ENCODE results near the gene HDAC4. TPM values are rescaled to one million over a fixed set of nuclear protein-coding genes. Genes with fewer than 3 reads are reported as not detected.

The HDAC4 gene
- polyA plus RNA-seq, 1 donor = 20.2 TPM

DNA sequence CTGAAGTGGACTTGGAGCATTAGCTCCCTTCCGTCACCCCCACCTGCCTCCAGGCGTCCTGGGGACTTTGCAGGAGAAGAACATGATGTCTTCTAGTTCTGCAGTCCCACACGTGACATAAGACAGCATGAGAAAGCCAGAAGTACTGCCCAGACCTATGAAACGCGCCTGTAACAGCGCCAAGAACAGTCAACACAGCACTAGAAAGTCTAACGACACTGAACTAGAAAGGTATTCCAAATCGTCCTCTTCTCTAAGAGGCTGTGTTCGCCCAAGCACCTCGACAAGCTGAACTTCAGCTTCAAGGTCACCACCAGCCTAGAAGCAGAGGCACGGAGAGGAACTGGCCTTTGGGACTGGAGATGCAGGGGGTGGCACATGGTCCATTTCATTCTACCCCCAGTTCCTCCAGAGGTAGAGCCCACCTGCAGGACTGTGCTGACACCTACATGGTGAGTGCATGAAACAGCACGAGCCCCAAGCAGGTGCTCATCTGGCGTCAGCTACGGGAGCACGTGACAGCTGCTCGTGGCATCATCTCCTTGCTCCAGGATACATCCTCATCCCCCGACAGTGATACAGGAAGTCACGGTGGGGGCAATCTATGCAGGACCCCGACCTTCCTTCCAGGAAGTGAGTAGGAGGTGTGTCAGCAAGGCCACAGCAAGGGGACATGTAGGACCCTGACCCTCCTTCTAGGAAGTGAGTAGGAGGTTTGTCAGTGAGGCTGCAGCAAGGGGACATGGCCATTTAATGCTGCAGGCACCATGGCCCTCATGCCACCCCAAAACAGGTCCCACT, 3.7 kb downstream of the HDAC4 start:
- DNase-seq = no peak

DNA sequence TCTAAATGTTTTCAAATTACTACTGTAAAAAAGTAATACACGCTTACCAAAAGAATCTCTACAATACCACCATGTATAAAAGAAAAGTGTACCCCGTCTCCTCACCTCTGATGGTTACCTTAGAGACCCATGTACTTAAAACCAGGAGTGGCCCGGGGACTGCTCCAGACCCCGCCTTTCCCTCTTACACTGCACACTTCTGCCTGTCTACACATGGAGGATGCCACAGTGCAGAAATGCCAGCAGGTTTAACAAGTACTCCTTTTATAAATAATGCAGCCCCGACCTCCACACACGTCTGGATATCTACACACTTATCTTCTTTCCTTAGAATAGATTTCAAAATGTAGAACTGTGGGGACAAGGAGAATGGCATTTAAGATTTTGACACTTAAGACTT, 5.3 kb downstream of the HDAC4 start:
- no peak for DNase-seq

DNA sequence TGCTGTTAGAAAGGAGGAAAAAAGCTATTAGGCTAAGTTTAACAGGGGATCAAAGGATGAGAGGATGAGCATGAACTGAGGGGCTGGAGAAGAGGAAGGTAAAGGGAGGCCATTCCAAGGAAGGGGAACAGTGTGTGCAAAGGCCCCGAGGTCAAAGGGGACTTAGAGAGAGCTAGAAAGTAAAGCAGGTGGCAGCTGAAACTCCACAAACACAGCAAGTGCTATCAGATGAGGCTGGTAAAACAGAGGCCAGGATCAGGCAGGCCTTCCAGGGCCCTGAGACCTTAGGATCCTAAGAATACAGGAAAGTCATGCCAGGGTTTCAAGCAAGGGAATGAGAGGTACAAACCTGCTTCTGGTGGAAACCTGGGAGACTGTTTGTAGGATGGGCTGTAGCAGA, 5.8 kb downstream of the HDAC4 start:
- no peak for DNase-seq

DNA sequence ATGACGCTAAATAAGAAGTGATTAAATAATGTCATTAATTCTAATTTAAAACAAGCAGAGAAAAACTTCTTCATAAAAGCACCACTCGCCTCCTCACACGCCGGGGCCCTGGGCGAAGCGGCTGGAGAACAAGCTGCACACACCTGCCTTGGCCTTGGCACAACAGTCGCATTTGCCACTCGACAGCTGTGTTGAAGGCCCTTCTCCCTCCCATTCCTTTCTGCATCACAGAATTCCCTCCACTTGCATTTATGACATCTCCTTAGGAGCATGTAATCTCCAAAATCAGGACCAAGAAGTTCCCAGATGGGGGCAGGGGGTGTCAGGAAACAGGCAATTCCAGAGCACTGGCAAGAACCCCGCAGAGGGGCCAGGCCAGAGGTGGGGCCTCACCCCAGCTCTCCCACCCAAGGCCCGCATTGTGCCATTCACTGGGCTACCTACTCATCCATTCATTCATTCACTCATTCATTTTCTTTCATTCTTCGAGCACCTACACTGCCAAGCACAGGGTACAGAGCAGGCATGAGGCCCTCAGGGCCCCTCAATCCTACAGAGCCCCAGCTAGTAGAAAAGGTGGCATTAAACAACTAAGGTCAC, 6.4 kb downstream of the HDAC4 start:
- DNase-seq = no peak

DNA sequence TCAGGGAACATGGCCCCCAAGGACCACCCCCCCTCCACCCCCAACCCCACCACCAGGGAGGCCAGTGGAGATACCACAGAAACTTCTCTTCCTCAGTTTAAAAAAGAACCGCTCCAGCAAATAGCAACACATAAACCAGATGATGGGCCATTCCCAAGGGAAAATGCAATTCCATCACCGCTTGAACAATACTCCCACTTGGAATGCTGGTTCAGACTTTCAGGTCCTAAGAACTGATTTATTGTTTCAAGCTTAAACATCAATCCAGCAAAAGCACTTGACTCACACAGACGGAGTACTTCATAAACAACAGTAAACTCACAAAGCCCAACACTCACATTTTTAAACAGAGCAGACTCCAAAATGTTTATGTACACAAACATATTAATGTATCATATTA, 6.9 kb downstream of the HDAC4 start:
- DNase-seq = no peak

DNA sequence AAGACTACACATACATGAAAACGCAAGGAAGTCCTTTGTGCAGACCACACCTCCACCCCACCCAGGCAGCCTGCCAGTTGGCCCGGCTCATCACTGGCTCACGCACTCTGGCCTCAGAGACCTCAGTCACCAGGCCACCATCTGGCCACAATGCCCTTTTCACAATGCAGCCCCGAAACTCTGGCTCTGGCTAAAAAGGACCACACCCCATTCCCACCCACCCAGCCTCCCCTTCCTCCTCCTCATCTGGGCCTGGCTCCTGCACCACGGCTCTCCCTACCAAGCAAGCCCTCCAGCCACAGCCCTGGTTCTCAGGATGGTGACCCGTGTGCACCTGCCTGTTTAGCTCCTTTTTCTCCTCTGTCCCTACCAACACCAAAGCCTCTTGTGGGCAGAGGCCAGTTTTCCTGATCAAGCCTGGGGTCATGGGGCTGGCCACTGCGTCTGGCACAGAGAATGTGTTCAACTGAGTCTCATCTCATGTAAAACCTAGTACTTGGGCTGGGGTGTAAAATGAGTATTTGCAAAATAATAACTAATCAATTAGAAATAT, 7.4 kb downstream of the HDAC4 start:
- no peak for DNase-seq

DNA sequence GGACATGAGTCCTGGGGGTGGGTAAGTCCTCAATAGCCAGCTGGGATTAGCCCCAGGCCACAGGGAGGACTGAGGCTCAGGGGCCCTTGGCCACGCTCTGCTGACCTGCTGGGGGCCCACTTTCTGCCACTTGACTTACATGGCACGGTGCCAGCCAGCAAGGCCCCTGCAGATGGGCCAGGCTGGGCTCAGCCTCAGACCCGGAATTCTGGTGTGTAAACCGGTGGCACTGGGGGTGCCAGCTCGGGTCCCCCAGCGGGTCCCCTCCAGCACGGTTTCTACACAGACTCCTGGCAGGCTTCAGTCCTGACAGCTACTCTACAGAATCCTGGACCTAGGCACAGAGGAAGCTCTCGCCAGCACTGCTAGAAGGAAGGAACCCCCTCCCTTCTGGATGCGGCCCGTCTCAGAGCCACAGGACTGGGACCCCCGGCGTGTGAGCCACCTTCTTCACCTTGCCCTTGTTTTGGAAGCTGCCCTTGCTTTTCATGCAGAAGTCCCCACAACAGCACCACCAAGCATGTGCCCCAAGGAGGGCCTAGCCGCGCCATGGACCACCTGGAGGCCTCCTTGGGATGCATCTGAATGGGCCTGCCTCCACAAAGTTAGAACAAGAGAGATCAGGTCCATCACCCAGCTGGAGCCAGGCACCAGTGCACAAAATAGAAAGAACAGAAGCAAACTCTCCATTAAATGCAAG, 8.0 kb downstream of the HDAC4 start:
- DNase-seq = no peak

DNA sequence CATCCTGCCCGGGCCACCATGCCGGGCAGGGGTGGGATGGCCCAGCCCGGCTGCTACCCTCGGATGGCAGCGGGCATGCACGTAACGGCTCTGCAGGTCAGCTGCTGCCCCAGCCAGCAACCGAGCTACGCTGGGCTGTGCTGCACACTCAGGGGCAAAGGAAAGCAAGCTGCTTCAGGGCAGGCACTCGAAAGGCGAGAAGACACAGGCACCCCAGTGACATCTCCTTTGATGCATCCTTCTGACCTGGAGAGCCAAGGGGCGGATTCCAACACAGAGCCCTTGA, 8.8 kb downstream of the HDAC4 start:
- DNase-seq = no peak

DNA sequence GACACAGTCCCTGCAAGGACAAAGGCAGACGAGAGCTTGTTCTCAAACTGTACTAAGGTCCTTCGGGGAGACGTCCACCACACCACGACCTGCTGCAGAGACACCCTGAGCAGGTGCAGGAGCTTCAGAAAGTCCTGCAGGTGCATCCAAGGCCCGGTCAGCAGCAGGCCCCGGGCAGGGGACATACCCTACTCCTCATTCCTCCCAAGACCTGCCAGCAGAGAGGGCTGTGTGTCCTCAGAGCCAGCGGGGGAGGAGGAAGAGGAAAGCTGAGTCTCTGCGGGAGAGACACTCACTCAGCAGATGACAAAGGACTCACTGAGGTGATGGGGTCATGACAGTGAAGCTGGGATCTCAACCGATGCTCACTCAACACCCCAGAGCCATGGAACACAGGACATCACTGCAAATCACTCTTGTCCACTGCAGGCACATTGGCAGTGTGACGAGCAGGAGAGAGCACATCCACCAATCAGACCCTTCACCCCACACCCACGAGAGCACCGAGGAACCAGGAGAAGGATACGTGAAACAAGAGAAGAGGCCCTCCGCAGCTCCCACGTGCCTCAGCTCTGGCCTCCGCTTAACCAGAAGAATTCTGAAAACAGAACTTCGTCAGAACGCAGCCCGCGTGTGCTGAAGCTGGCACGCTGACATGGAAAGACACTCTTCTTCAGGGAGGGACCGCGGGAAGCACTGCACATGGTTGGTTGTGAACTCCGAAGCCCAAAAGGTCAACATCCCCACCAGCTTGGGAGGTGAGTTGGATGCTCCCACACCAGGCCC, 9.3 kb downstream of the HDAC4 start:
- DNase-seq = no peak

DNA sequence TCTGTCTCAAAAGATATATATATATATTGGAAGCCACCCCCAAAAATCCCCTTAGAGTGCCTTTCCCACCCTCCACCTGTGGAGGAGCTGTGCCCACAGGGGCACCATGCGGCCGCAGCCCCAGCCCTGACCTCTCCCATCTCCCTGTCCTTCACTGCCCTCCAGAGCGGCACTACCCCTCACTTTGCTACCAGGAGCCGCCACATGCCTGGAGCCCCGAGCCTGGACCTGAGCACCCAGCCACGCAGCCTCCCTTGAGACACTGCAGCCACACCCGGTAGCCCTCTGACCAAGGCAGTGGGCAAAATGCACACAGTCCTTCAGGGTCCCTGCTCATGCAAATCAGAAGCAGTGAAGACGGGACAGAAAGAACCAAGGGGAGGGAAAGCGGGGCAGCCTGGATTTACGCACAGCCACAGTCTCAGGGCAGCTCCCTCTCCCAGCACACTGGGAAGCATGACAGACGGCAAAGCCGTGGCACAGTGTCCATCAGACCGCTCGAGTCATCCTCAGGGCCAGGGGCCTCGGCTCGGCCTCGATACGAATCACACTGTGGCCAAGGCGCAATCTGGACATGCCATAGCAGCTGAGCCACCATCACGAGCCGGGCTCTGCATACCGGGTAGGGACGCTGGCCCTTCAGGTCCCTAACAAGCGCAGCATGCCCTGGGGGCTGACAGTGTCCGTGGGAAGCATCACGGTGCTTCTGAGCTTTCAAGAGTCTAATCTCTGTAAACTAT, 10.1 kb downstream of the HDAC4 start:
- DNase-seq = no peak

DNA sequence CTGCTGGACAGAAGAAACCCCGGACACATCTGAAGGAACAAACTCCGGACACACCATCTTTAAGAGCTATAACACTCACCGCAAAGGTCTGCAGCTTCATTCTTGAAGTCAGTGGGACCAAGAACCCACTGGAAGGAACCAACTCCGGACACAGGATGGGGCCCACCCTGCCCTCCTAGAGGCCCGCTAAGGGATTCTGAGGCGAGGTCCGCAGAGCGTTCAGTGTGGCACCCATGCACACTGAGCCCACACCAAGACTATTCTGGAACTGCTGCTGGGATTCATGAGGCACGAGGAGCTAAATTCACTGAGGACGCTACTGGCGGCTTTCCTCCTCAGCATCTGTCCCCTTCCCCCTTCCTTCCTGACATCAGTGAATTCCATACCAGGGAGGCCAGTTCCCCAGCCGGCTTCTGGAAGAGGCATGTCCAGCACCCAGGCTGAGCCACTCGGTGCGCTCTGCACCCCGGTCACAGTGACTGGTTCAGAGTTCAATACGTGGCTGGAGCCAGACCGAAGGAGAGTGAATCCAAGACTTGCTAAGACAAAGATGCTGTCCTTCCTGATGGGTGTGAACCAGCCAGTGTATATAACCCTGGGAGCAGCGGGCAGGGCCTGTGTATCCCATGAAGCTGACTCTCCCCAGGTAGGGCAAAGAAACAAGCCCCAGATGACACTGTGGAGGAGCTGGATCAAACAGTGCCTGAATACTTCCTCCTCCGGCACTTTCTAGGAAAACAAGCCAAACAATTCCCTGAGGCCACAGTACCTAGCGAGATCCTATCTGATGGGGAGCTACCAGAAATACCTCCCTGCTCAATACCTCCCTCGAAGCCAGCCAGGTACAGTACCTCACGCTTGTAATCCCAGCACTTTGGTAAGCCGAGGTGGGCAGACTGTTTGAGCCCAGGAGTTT, 11.1 kb downstream of the HDAC4 start:
- no peak for DNase-seq

DNA sequence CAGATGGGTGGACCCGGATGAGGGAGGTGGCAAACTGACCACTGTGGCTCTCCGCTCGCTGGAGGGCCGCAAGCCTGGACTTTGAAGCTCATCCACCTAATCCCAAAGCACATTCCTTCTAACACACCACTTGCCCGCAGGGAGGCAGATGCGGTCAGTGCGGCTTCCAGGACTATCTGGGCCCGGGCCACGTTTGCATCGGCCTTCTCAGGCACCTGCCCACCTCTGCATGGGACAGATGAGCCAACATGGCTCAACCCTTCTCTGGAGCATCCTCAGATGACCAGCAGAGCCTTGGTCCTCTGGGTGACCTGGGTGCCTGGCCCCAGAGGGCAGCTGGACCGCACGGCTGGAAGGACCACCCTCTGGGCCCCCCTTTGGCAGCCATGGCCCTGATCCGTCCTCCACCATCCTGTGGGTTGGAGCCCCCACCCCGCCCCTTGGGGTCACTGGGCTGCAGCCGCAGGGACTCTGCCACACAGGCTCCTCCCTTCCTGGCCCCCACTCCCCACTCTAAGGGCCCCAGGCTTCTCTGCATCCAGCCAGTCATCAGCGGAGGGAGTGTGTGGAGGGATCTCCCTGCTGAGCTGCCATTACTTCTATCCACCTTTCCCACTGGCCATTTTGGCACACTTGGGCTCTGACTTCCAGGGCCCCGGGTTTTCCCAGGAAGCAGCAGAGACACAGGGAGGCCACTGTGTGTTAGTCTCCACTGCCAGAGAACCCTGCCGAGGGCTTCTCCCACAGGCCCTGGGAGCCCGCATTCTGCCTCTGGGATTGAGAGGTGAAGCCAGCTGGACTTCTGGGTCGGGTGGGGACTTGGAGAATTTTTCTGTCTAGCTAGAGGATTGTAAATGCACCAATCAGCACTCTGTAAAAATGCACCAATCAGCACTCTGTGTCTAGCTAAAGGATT, 12.3 kb downstream of the HDAC4 start:
- no peak for DNase-seq

DNA sequence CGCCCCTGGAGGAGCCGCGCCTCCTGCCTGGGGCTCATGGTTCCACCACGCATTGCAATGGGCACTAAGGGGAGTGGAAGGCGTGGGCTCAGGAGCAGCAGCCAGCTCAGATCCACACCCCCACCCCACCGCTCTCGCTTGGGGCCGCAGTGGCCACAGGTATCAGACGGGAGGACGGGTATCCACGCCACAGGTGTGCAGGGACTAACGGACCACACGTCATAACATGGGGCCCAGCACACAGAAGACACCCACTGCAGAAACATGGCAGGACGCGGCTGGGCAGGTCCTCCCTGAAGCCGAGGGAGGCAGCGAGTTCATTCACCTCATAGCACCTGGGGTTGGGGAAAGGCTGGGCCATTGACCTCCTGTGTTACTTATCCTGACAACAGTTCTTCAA, 13.0 kb downstream of the HDAC4 start:
- no peak for DNase-seq

DNA sequence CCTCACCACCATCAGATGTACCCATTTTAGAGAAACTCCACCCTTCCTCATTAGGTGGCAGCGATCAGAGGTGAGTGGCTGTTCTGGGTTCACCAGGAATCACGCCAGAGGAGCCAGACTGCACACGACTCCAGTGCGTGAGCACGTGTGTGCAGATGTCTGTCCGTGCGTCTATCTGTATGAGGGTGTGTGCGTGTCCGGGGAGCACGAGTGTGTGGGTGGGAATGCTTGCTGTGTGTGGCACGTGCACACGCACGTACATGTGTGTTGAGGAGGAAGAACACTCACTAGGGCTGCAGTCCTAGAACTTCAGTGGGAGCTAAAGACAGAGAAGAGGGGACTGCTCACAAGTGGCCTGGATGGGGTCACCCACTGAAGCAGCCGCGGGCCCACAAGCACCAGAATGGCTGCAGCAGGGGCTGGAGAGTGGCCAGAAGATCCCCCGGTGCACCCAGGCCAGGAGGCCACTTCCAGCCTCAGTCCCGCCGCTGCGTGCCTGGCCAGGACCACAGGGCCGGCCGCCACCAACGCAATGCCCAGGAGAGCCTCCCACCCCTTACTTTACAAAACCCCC, 13.9 kb downstream of the HDAC4 start:
- DNase-seq = no peak

DNA sequence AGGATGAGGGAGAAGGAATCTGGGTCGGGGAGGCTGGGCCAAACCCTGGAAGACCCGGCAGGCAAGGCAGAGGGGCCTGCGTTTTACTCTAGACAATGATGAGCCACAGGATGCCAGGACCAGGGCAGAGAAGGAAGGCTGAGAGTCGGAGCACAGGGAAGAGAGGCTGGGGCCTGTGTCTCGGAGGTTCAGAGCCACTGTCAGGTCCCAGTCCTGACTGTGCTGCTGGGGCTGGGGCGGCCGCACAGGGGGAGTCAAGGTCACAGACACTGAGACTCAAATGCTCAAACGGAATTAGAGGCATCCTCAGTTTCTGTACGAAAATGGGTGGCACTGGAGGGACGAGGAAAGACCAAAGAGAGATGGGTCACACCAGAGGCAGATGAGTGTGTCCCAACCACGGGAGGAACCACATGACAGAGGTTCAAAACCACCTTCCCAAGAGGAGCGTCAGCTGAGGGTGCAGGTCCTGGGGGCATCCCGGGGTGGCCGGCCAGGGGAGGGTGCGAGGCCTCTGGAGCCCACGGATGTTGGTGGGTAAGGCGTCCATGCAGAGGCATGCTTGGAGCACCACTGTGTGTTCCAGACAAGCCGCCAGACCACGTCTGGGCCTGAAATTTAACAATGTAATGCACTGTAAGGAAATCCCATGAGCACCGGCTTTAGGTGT, 14.7 kb downstream of the HDAC4 start:
- no peak for DNase-seq

DNA sequence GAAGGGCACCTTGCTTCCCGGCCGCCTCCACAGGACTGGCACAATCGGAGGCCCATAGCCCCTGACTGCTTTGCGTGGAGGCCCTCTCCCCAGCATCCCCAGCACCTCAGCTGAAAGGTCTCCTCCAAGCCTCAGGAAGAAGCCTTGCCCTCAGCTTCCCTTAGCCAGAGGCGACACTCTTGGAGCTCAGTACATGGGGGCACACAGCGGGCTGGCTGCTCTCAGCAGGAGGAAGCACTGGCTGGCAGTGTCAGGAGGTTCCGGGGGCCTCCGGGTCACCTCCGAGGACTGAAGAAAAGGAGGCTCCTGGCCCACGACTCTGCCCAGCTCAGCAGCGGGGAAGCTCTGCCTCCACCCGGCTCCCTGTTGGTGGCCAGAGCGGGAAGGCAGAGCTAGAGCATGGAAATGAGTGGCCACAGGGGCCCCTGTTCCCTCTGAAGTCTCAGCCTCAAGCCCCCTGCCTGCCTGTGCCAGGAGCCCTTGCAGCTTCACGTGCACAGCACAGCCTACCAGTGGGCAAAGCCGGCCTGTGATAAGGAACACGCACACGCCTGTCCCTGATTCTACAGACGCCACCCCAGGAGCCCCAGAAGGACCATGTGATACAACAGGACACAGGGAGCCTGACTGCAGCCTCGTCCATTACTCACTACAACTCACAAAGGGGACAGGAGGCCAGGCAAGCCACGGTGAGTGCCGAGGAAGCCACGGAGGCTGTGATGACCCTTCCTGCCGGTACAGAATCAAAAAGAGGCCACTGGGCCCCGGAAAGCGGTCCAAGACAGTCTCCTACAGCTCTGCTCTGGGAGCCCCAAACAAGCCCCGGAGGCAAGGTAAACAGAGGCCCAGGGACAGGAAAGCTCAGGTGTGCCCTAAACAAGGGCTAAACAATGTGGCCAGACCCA, 15.5 kb downstream of the HDAC4 start:
- no peak for DNase-seq

DNA sequence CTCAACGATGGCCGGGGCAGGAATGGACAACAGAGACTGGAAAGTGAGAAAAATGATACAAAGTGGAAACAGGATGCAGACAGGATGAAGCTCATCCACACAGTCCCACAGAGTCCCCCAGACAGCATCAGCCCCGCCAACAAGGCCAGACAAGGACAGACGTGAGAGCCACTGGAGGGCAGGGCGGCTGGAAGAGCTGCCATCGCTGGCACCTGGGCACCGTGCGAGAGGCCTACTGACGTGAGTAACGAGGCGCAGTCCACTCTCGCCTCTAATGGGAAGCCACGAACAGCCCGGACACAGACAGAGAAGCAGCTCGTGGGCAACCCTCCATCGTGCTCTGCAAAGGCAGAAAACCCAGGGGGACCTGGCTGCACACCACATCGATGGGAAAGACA, 17.1 kb downstream of the HDAC4 start:
- no peak for DNase-seq

Data from hindlimb muscle (tissue), 1 donor.